HG02759 (cell line): Measurements from ENCODE around the gene FAM200A.
"Not testable (repeated sequence)": the region's sequence is repeated elsewhere in the genome, so short reads cannot be mapped to it uniquely, and the experiment has no call there.

Experiments used
- ATAC-seq: cut with Tn5 transposase; IDR thresholded peaks from one replicate; pipeline ENCODE4 v1.9.1; 2021; ENCODE audit warnings: mild to moderate bottlenecking, moderate library complexity; ENCODE audit not compliant: unreplicated experiment

FAM200A gene

GRCh38 chr7:99504603-99505323, 47.2 kb downstream of the FAM200A start, which contains the start of gene ZKSCAN5:
ZKSCAN5 (plus strand) TSS chr7:99504662; CDS start chr7:99506045, 1,383 bp downstream.
- peak; percentile 80 for ATAC-seq

DNA sequence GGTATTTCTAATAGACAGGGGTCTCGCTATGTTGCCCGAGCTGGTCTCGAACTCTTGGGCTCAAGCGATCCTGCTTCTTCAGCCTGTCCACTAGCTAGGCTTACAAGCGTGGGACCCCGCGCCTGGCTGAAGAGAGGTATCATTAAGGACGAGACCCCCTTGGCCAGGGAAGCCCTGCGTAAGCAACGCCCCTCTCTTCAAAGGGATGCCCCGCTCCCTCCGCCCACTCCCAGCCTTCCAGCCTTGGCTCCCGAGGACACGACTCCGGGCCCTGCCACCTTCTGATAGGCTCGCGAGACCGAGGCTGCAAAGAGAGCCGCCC, 47.7 kb downstream of the FAM200A start:
- ATAC-seq, result no peak

DNA sequence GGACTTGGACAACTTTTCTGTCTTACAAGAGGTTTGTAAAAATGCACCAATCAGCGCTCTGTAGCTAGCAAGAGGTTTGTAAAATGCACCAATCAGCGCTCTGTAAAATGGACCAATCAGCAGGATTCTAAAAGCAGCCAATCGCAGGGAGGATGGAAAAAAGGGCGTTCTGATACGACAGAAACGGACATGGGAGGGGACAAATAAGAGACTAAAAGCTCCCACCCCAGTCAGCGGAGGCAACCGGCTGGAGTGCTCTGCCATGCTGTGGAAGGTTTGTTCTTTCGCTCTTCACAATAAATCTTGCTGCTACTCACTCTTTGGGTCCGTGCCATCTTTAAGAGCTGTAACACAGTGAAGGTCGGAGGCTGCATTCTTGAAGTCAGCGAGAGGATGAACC, 50.7 kb downstream of the FAM200A start:
- ATAC-seq, result not testable (repeated sequence)

- no peak for ATAC-seq
Measured at GRCh38 chr7:99500637-99501009, 51.3 kb downstream of the FAM200A start.

GRCh38 chr7:99499721-99500636, 51.9 kb downstream of the FAM200A start, which contains the start of gene ZNF394:
ZNF394 (minus strand) TSS chr7:99500281; CDS start chr7:99500093, 188 bp downstream.
- ATAC-seq, result peak; percentile 45

DNA sequence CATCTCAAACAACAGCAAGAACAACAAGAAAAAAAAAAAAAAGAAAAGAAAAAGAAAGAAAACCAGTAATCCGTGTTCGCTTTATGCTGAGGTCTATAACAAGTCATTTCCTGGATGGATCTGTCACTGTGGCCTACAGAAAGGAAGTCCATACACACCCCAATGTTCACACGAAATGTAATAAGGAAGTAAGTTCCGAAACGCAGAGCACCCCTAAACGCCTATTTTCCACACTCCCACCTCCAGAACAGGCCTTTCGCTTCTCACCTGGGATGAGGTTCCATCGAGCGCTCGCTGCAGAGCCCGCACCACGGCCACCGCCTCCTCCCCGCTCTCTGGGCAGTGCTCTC, 52.6 kb downstream of the FAM200A start:
- ATAC-seq, result peak; percentile 9

- no peak for ATAC-seq
Measured at GRCh38 chr7:99498546-99498944, 53.4 kb downstream of the FAM200A start.

- ATAC-seq, result no peak
Measured at GRCh38 chr7:99497766-99498545, 54.0 kb downstream of the FAM200A start.
